T-helper 17 cell (primary cell): ENCODE results near the gene BEX1. TPM values are rescaled to one million over a fixed set of nuclear protein-coding genes. Genes with fewer than 3 reads are reported as not detected.
"Not testable (repeated sequence)": the region's sequence is repeated elsewhere in the genome, so short reads cannot be mapped to it uniquely, and the experiment has no call there.

Experiments
- ATAC-seq: fragments of 150-1000 bp; cut with Tn5 transposase; 2 replicates; pipeline ENCODE4 v1.10.0; 2021; ENCODE audit warnings: mild to moderate bottlenecking, moderate library complexity
- DNase-seq, 3 donors: peaks; one replicate each; pipeline versions ENCODE4 v3.0.0 to v3.0.0-alpha.2; 2020 to 2021
- H3K9me3 ChIP-seq: one replicate; pipeline ENCODE4 v1.7.0; 2013; ENCODE audit warnings: low read length, mild to moderate bottlenecking; ENCODE audit not compliant: control insufficient read depth, poor library complexity, severe bottlenecking
- H3K27ac Mint-ChIP-seq: one replicate; pipeline ENCODE4 v1.8.0; 2022; ENCODE audit warnings: mild to moderate bottlenecking, moderate library complexity, mixed read lengths
- H3K27me3 Mint-ChIP-seq: one replicate; pipeline ENCODE4 v1.8.0; 2022; ENCODE audit warnings: mixed read lengths
- H3K36me3 Mint-ChIP-seq: one replicate; pipeline ENCODE4 v1.8.0; 2022; ENCODE audit warnings: low read depth, mixed read lengths
- H3K4me1 Mint-ChIP-seq: one replicate; pipeline ENCODE4 v1.8.0; 2022; ENCODE audit warnings: mild to moderate bottlenecking, mixed read lengths
- H3K4me3 Mint-ChIP-seq: one replicate; pipeline ENCODE4 v1.8.0; 2022; ENCODE audit warnings: mild to moderate bottlenecking, moderate library complexity, mixed read lengths
- total RNA-seq, 4 donors: library from RNA in 2 of 4; stranded (reverse) in 2 of 4; gene quantifications; one replicate each; pipeline ENCODE4 v1.2.3 and lab custom pipeline; 2022 to 2026

BEX1 gene
- total RNA-seq, 2 donors from 2014 or later, result 0.81 TPM; not detected in 1

GRCh38 chrX:103063191-103063845 is 653 bp downstream of the BEX1 start:
- ATAC-seq (no peak), DNase-seq (no peak)
- Mint-ChIP-seq H3K27ac (no peak overlapping the region), H3K4me3 (peak overlapping the region; percentile 19), H3K36me3 (no peaks in the 10 kb centered on the region), H3K4me1 (no peaks in the 10 kb centered on the region), H3K27me3 (peaks cover 15% of the 10 kb centered on the region)
- H3K9me3 ChIP-seq, result no peaks in the 10 kb centered on the region

GRCh38 chrX:103061486-103061885 is 2.5 kb downstream of the BEX1 start:
- Mint-ChIP-seq H3K36me3 (no peaks in the 10 kb centered on the region), H3K27ac (no peak overlapping the region), H3K4me1 (no peaks in the 10 kb centered on the region), H3K27me3 (peaks cover 20% of the 10 kb centered on the region), H3K4me3 (no peak overlapping the region)
- no peaks in the 10 kb centered on the region for H3K9me3 ChIP-seq
- ATAC-seq (no peak), DNase-seq (no peak)

GRCh38 chrX:103056902-103057301 is 7.1 kb downstream of the BEX1 start:
- DNase-seq, result no peak
- Mint-ChIP-seq H3K36me3 (no peaks in the 10 kb centered on the region), H3K4me1 (no peaks in the 10 kb centered on the region), H3K27ac (no peak overlapping the region), H3K4me3 (no peak overlapping the region), H3K27me3 (peaks cover 15% of the 10 kb centered on the region)
- H3K9me3 ChIP-seq, result no peaks in the 10 kb centered on the region
- no peak for ATAC-seq

- no peaks in the 10 kb centered on the region for H3K9me3 ChIP-seq
- ATAC-seq, result no peak
- Mint-ChIP-seq H3K4me3 (no peak overlapping the region), H3K27me3 (peaks cover 23% of the 10 kb centered on the region), H3K36me3 (peaks cover 2% of the 10 kb centered on the region), H3K27ac (no peak overlapping the region), H3K4me1 (no peaks in the 10 kb centered on the region)
- no peak for DNase-seq
Measured at GRCh38 chrX:103052625-103053024, 11.3 kb downstream of the BEX1 start.

GRCh38 chrX:103051260-103051789 is 12.6 kb downstream of the BEX1 start:
- H3K27ac Mint-ChIP-seq, result no peak overlapping the region
- peaks cover 2% of the 10 kb centered on the region for H3K36me3 Mint-ChIP-seq

GRCh38 chrX:103033371-103033770 is 30.6 kb downstream of the BEX1 start:
- H3K4me1 Mint-ChIP-seq, H3K27ac Mint-ChIP-seq, DNase-seq, H3K36me3 Mint-ChIP-seq, ATAC-seq, H3K4me3 Mint-ChIP-seq, H3K9me3 ChIP-seq, H3K27me3 Mint-ChIP-seq: not testable (repeated sequence)

More at GRCh38 chrX:103051260-103051789, 12.6 kb downstream of the BEX1 start:
- H3K4me3 Mint-ChIP-seq, result no peak overlapping the region
- H3K9me3 ChIP-seq, result no peaks in the 10 kb centered on the region
- DNase-seq, result no peak
- H3K4me1 Mint-ChIP-seq, result no peaks in the 10 kb centered on the region
- no peak for ATAC-seq
- H3K27me3 Mint-ChIP-seq, result peaks cover 23% of the 10 kb centered on the region

GRCh38 chrX:103017542-103017941 is 46.4 kb downstream of the BEX1 start:
- ATAC-seq, result no peak
- no peaks in the 10 kb centered on the region for H3K27me3 Mint-ChIP-seq
- no peaks in the 10 kb centered on the region for H3K36me3 Mint-ChIP-seq

GRCh38 chrX:103012945-103013344 is 51.0 kb downstream of the BEX1 start:
- no peak for DNase-seq
- H3K4me3 Mint-ChIP-seq, result no peak overlapping the region
- H3K27ac Mint-ChIP-seq, result peak overlapping the region; percentile 65

More at GRCh38 chrX:103017542-103017941, 46.4 kb downstream of the BEX1 start:
- Mint-ChIP-seq H3K4me1 (no peaks in the 10 kb centered on the region), H3K4me3 (no peak overlapping the region), H3K27ac (no peak overlapping the region)
- H3K9me3 ChIP-seq, result no peaks in the 10 kb centered on the region
- DNase-seq, result no peak

More at GRCh38 chrX:103012945-103013344, 51.0 kb downstream of the BEX1 start:
- no peaks in the 10 kb centered on the region for H3K9me3 ChIP-seq
- Mint-ChIP-seq H3K27me3 (no peaks in the 10 kb centered on the region), H3K36me3 (no peaks in the 10 kb centered on the region), H3K4me1 (no peaks in the 10 kb centered on the region)
- ATAC-seq, result no peak

Other genes with a start within 250 kb of the BEX1 start
- gene RAB40AL, start 126.9 kb downstream of the BEX1 start, total RNA-seq, result under 1 TPM in 1 of 2 donors, not detected in 1; 0.27 TPM
- gene NXF3, start 29.0 kb upstream of the BEX1 start, total RNA-seq, result not detected
- gene BEX4, start 150.9 kb upstream of the BEX1 start, total RNA-seq, result 10 to 100 TPM; 23.7 to 30.9 TPM
- gene TCEAL8, start 191.0 kb upstream of the BEX1 start, total RNA-seq, result 10 to 100 TPM; 12.6 to 16.4 TPM
- not detected for gene TCEAL5, start 212.6 kb upstream of the BEX1 start, total RNA-seq
- 10 to 100 TPM; 24.6 to 28.2 TPM for gene BEX2, start 246.8 kb upstream of the BEX1 start, total RNA-seq